ENCODE measurements around the gene CTPS2.

Gene CTPS2

DNA sequence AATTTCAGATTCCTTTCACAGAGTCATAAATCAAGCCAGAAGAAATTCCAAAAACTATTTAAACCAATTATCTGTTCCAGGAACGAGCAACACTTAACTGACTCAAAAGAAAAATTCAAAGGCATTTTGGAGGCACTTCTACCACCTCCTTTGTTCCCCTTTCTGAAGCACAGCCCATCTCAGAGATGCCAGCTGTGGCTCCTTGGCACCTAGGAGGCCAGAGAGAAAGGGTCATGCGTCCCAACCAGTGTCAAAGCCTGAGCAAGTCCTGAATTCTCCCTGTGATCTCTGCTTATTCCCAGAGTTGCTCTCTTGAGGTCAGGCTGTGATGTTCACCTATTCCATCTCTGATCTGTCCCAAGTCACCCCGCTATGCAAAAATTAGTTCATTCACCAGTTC lies 167.5 kb downstream of the CTPS2 start:
- no peak for DNase-seq
